Neural progenitor cell (in vitro differentiated cells): Measurements from ENCODE around the gene BTNL8. TPM values are rescaled to one million over a fixed set of nuclear protein-coding genes. Genes with fewer than 3 reads are reported as not detected.

Experiments
- DNase-seq: peaks from one replicate; pipeline ENCODE4 v3.0.0-alpha.2; 2016; ENCODE audit warnings: low spot score
- H2AFZ ChIP-seq: fragments of 200-600 bp; sonication (generic); replicated peaks from 2 replicates; pipeline ENCODE4 v1.6.1; 2016; ENCODE audit warnings: antibody characterized with exemption
- H3F3A ChIP-seq: fragments of 200-600 bp; sonication (generic); 2 replicates; pipeline ENCODE4 v1.6.1; 2016; ENCODE audit warnings: antibody characterized with exemption, low read depth
- H3K27ac ChIP-seq: fragments of 200-600 bp; sonication (generic); 2 replicates; pipeline ENCODE4 v1.5.1; 2016; ENCODE audit warnings: mild to moderate bottlenecking
- H3K27me3 ChIP-seq: fragments of 200-600 bp; sonication (generic); 2 replicates; pipeline ENCODE4 v1.6.1; 2016; ENCODE audit warnings: mild to moderate bottlenecking, moderate library complexity
- H3K36me3 ChIP-seq: fragments of 200-600 bp; sonication (generic); 2 replicates; pipeline ENCODE4 v1.5.1; 2016
- H3K4me1 ChIP-seq: fragments of 200-600 bp; sonication (generic); 2 replicates; pipeline ENCODE4 v1.6.1; 2016; ENCODE audit warnings: mixed run types
- H3K4me2 ChIP-seq: fragments of 200-600 bp; sonication (generic); 2 replicates; pipeline ENCODE4 v1.6.1; 2016
- H3K4me3 ChIP-seq: fragments of 200-600 bp; sonication (generic); 2 replicates; pipeline ENCODE4 v1.5.1; 2016
- H3K79me2 ChIP-seq: fragments of 200-600 bp; sonication (generic); 2 replicates; pipeline ENCODE4 v1.6.1; 2016; ENCODE audit warnings: low read depth
- H3K9ac ChIP-seq: fragments of 200-600 bp; sonication (generic); 2 replicates; pipeline ENCODE4 v1.6.1; 2016
- H3K9me3 ChIP-seq: fragments of 200-600 bp; sonication (generic); 2 replicates; pipeline ENCODE4 v1.5.1; 2016; ENCODE audit warnings: low read depth
- H4K20me1 ChIP-seq: fragments of 200-600 bp; sonication (generic); 2 replicates; pipeline ENCODE4 v1.6.1; 2016; ENCODE audit warnings: low read depth
- H3K27ac Mint-ChIP-seq: 3 replicates; pipeline ENCODE4 v1.8.0; 2021; ENCODE audit warnings: mixed read lengths
- H3K27me3 Mint-ChIP-seq: 2 replicates; pipeline ENCODE4 v1.8.0; 2022; ENCODE audit warnings: low read depth, mild to moderate bottlenecking, inconsistent platforms, moderate library complexity, mixed read lengths; ENCODE audit not compliant: insufficient read depth
- H3K36me3 Mint-ChIP-seq: 3 replicates; pipeline ENCODE4 v1.8.0; 2021; ENCODE audit warnings: mixed read lengths
- H3K4me1 Mint-ChIP-seq: 3 replicates; pipeline ENCODE4 v1.8.0; 2021; ENCODE audit warnings: mixed read lengths
- H3K4me3 Mint-ChIP-seq: 3 replicates; pipeline ENCODE4 v1.8.0; 2021; ENCODE audit warnings: mild to moderate bottlenecking, moderate library complexity, mixed read lengths
- H3K9me3 Mint-ChIP-seq: 3 replicates; pipeline ENCODE4 v1.8.0; 2020; ENCODE audit warnings: mixed read lengths
- CTCF ChIP-seq: fragments of 200-600 bp; sonication (generic); IDR thresholded peaks from 2 replicates; pipeline ENCODE4 v1.5.1; 2017; ENCODE audit warnings: antibody characterized with exemption, mild to moderate bottlenecking
- EZH2 ChIP-seq: fragments of 200-600 bp; sonication (generic); IDR thresholded peaks from 2 replicates; pipeline ENCODE4 v1.6.1; 2017; ENCODE audit warnings: antibody characterized with exemption, mild to moderate bottlenecking, moderate library complexity
- EZH2phosphoT487 ChIP-seq: fragments of 200-600 bp; sonication (generic); IDR thresholded peaks from 2 replicates; pipeline ENCODE4 v1.6.1; 2017; ENCODE audit warnings: antibody characterized with exemption
- total RNA-seq: library from RNA; depleted of rRNA; stranded (reverse); fragments of >200 nt; gene quantifications from 2 replicates; pipeline ENCODE4 v1.2.3, GENCODE V29; 2015; ENCODE audit warnings: low replicate concordance

BTNL8 gene
- total RNA-seq, 1 donor from 2014 or later: 0.22 TPM

- Mint-ChIP-seq H3K27me3 (no peaks in the 10 kb centered on the region), H3K4me1 (no peaks in the 10 kb centered on the region), H3K27ac (no peak overlapping the region), H3K4me3 (no peak overlapping the region), H3K36me3 (no peaks in the 10 kb centered on the region), H3K9me3 (no peaks in the 10 kb centered on the region)
- no peaks in the 10 kb centered on the region for H3K27me3 ChIP-seq
- no peak overlapping the region for H2AFZ ChIP-seq
- H3K9me3 ChIP-seq: no peaks in the 10 kb centered on the region
- no peak for DNase-seq
- H3K79me2 ChIP-seq: no peaks in the 10 kb centered on the region
- no peaks in the 10 kb centered on the region for H3K4me1 ChIP-seq
- H3K4me2 ChIP-seq: no peak overlapping the region
- no peaks in the 10 kb centered on the region for H4K20me1 ChIP-seq
- TF ChIP-seq CTCF (no peak), EZH2 (no peak), EZH2phosphoT487 (no peak)
- H3K27ac ChIP-seq: no peak overlapping the region
- no peaks in the 10 kb centered on the region for H3F3A ChIP-seq
- no peaks in the 10 kb centered on the region for H3K36me3 ChIP-seq
- no peak overlapping the region for H3K4me3 ChIP-seq
- H3K9ac ChIP-seq: no peak overlapping the region
Measured at GRCh38 chr5:180969406-180969805, 70.4 kb downstream of the BTNL8 start.

DNA sequence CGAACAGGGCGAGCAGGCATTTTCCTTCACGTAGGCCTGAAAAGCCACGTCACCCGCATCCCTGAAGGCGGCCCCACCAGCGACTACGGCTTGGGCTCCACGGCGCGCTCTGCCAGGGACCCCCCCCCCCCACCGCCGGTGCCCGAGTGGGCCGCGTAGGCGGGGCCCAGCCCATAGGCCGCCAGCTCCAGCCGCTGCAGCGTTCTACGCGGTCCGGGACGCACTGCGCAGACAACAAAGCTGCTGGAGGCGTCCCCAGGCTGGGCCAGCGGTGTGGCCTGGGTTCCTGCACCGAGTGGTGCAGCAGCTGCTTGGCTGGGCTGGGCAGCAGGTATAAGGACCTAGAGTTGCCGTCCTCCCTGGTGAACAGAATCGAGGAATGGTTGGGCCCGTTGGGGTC is 71.4 kb downstream of the BTNL8 start:
- no peak for DNase-seq
- Histone ChIP-seq H3K9me3 (no peaks in the 10 kb centered on the region), H3K27me3 (no peaks in the 10 kb centered on the region), H3K4me2 (no peak overlapping the region), H3K36me3 (no peaks in the 10 kb centered on the region), H3F3A (no peaks in the 10 kb centered on the region), H3K27ac (no peak overlapping the region), H3K4me3 (no peak overlapping the region), H3K79me2 (no peaks in the 10 kb centered on the region), H3K4me1 (no peaks in the 10 kb centered on the region), H2AFZ (no peak overlapping the region), H4K20me1 (no peaks in the 10 kb centered on the region), H3K9ac (no peak overlapping the region)
- H3K36me3 Mint-ChIP-seq: no peaks in the 10 kb centered on the region
- H3K27ac Mint-ChIP-seq: no peak overlapping the region
- no peaks in the 10 kb centered on the region for H3K9me3 Mint-ChIP-seq
- TF ChIP-seq EZH2: no peak
- TF ChIP-seq EZH2phosphoT487: no peak
- TF ChIP-seq CTCF: no peak
- H3K4me3 Mint-ChIP-seq: no peak overlapping the region
- H3K4me1 Mint-ChIP-seq: no peaks in the 10 kb centered on the region
- H3K27me3 Mint-ChIP-seq: no peaks in the 10 kb centered on the region

DNA sequence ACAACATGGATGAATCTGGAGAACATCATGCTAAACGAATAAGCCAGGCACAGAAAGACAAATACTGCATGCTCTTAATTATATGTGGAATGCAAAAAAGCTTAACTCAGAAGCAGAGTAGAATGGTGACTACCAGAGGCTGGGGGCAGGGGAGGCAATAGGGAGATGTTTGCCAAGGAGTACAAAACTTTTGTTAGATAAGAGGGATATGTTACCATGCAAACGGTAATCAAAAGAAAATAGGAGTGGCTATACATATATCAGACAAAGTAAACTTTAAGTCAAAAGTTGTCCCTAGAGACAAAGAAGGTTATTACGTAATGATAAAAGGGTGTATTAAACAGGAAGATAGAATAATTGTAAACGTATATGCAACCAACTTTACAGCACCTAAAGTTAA is 71.9 kb downstream of the BTNL8 start:
- no peak overlapping the region for H3K27ac ChIP-seq
- no peaks in the 10 kb centered on the region for H3K27me3 ChIP-seq
- no peaks in the 10 kb centered on the region for H3K36me3 Mint-ChIP-seq
- H3K9me3 ChIP-seq: no peaks in the 10 kb centered on the region
- no peak overlapping the region for H3K4me2 ChIP-seq
- H3K4me1 ChIP-seq: no peaks in the 10 kb centered on the region
- no peaks in the 10 kb centered on the region for H3K36me3 ChIP-seq
- no peak overlapping the region for H3K9ac ChIP-seq
- no peaks in the 10 kb centered on the region for H3K79me2 ChIP-seq
- H2AFZ ChIP-seq: no peak overlapping the region
- no peaks in the 10 kb centered on the region for H4K20me1 ChIP-seq
- H3K27me3 Mint-ChIP-seq: no peaks in the 10 kb centered on the region
- H3K4me3 ChIP-seq: no peak overlapping the region
- TF ChIP-seq EZH2: no peak
- TF ChIP-seq EZH2phosphoT487: no peak
- no peak for TF ChIP-seq CTCF
- no peak overlapping the region for H3K27ac Mint-ChIP-seq
- H3K9me3 Mint-ChIP-seq: no peaks in the 10 kb centered on the region
- H3K4me3 Mint-ChIP-seq: no peak overlapping the region
- H3F3A ChIP-seq: no peaks in the 10 kb centered on the region
- no peaks in the 10 kb centered on the region for H3K4me1 Mint-ChIP-seq
- DNase-seq: no peak
